T-helper 1 cell (primary cell): ENCODE data around the gene TNRC18.
"Not testable (repeated sequence)": the region's sequence is repeated elsewhere in the genome, so short reads cannot be mapped to it uniquely, and the experiment has no call there.

Experiments used
- DNase-seq, 5 donors: peaks; one replicate each; pipeline ENCODE4 v3.0.0-alpha.2; 2012 to 2020

TNRC18 gene

GRCh38 chr7:5287802-5288201 is 135.8 kb downstream of the TNRC18 start:
- DNase-seq: no peak

- not testable (repeated sequence) for DNase-seq
Measured at GRCh38 chr7:5287373-5287772, 136.3 kb downstream of the TNRC18 start.

- DNase-seq: no peak
Measured at GRCh38 chr7:5286933-5287332, 136.7 kb downstream of the TNRC18 start.

- no peak for DNase-seq
Measured at GRCh38 chr7:5284304-5285281, 139.0 kb downstream of the TNRC18 start.

GRCh38 chr7:5283421-5284303 is 140.0 kb downstream of the TNRC18 start:
- DNase-seq: no peak

- no peak for DNase-seq
Measured at GRCh38 chr7:5282543-5283316, 140.9 kb downstream of the TNRC18 start, which contains the start of gene SLC29A4. TSS of gene SLC29A4 (plus strand) at chr7:5282943. CDS start at chr7:5287817, 4,874 bp downstream.

GRCh38 chr7:5281598-5282500 is 141.8 kb downstream of the TNRC18 start:
- DNase-seq: not testable (repeated sequence)

GRCh38 chr7:5279734-5280133 is 143.9 kb downstream of the TNRC18 start:
- no peak for DNase-seq

GRCh38 chr7:5278766-5279165 is 144.9 kb downstream of the TNRC18 start:
- DNase-seq: no peak

GRCh38 chr7:5276611-5277010 is 147.0 kb downstream of the TNRC18 start:
- no peak for DNase-seq

- DNase-seq: not testable (repeated sequence)
Measured at GRCh38 chr7:5276123-5276522, 147.5 kb downstream of the TNRC18 start.

- DNase-seq: not testable (repeated sequence)
Measured at GRCh38 chr7:5275510-5275909, 148.1 kb downstream of the TNRC18 start.

GRCh38 chr7:5274985-5275431 is 148.6 kb downstream of the TNRC18 start:
- DNase-seq: not testable (repeated sequence)

- no peak for DNase-seq
Measured at GRCh38 chr7:5274441-5274840, 149.2 kb downstream of the TNRC18 start.

GRCh38 chr7:5273831-5274405 is 149.7 kb downstream of the TNRC18 start:
- not testable (repeated sequence) for DNase-seq

- no peak for DNase-seq
Measured at GRCh38 chr7:5270788-5271187, 152.8 kb downstream of the TNRC18 start.

GRCh38 chr7:5269992-5270657 is 153.5 kb downstream of the TNRC18 start:
- not testable (repeated sequence) for DNase-seq

- not testable (repeated sequence) for DNase-seq
Measured at GRCh38 chr7:5267829-5268228, 155.8 kb downstream of the TNRC18 start.

GRCh38 chr7:5266191-5267028 is 157.2 kb downstream of the TNRC18 start:
- no peak for DNase-seq
